Coronary artery (tissue), 2 donors: Measurements from ENCODE around the gene PM20D2.

Experiments used
- DNase-seq: peaks from one replicate; pipeline ENCODE4 v3.0.0-alpha.2; 2017; ENCODE audit warnings: low spot score
- H3K27ac ChIP-seq, 2 donors: fragments of 200-600 bp; sonication (generic); one replicate each; pipeline ENCODE4 v1.5.1; 2016 to 2019
- H3K4me3 ChIP-seq: fragments of 200-600 bp; sonication (generic); 2 replicates; pipeline ENCODE4 v1.5.1; 2016; ENCODE audit warnings: mild to moderate bottlenecking, moderate library complexity
- CTCF ChIP-seq: fragments of 200-600 bp; sonication (generic); IDR thresholded peaks from one replicate; pipeline ENCODE4 v1.5.1; 2019; ENCODE audit warnings: antibody characterized with exemption

Gene PM20D2

GRCh38 chr6:89199579-89199978 is 53.7 kb downstream of the PM20D2 start:
- Histone ChIP-seq H3K4me3 (no peak overlapping the region), H3K27ac (no peak overlapping the region)
- no peak for TF ChIP-seq CTCF
- no peak for DNase-seq

- H3K27ac ChIP-seq, result no peak overlapping the region
- H3K4me3 ChIP-seq, result no peak overlapping the region
- DNase-seq, result no peak
- no peak for TF ChIP-seq CTCF
These were observed 54.9 kb downstream of the PM20D2 start for GRCh38 chr6:89200706-89201215.

GRCh38 chr6:89204096-89204495 is 58.2 kb downstream of the PM20D2 start:
- H3K27ac ChIP-seq, result no peak overlapping the region
- DNase-seq, result no peak

GRCh38 chr6:89205819-89206218 is 60.0 kb downstream of the PM20D2 start:
- DNase-seq, result no peak
- Histone ChIP-seq H3K27ac (no peak overlapping the region), H3K4me3 (no peak overlapping the region)
- no peak for TF ChIP-seq CTCF

More at GRCh38 chr6:89204096-89204495, 58.2 kb downstream of the PM20D2 start:
- H3K4me3 ChIP-seq, result no peak overlapping the region
- TF ChIP-seq CTCF, result no peak

- no peak overlapping the region for H3K27ac ChIP-seq
- no peak overlapping the region for H3K4me3 ChIP-seq
- no peak for TF ChIP-seq CTCF
- DNase-seq, result no peak
These were observed 62.7 kb downstream of the PM20D2 start for GRCh38 chr6:89208551-89208950.

- no peak for TF ChIP-seq CTCF
- no peak overlapping the region for H3K27ac ChIP-seq
- no peak for DNase-seq
- H3K4me3 ChIP-seq, result no peak overlapping the region
These were observed 63.6 kb downstream of the PM20D2 start for GRCh38 chr6:89209457-89209856.

- no peak overlapping the region for H3K4me3 ChIP-seq
- H3K27ac ChIP-seq, result no peak overlapping the region
- no peak for DNase-seq
- TF ChIP-seq CTCF, result no peak
These were observed 66.6 kb downstream of the PM20D2 start for GRCh38 chr6:89212472-89212871.
